ENCODE data around the gene ABI3.

DNA sequence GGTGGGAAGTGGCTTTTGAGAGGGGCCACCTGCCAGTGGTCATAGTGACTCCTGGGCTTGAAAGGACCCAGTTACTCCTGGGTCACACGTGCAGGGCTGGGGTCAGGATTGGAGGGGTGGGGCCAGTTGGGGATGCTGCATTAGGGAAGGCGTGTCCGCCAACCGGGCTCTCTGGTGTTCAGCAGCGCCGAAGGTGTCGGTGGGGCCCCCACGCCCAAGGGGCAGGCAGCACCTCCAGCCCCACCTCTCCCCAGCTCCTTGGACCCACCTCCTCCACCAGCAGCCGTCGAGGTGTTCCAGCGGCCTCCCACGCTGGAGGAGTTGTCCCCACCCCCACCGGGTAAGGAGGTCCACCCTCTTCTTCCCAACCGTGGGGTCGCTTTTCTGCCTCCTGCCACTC lies 9.5 kb downstream of the ABI3 start:
- TF ChIP-seq, protein P1, sequence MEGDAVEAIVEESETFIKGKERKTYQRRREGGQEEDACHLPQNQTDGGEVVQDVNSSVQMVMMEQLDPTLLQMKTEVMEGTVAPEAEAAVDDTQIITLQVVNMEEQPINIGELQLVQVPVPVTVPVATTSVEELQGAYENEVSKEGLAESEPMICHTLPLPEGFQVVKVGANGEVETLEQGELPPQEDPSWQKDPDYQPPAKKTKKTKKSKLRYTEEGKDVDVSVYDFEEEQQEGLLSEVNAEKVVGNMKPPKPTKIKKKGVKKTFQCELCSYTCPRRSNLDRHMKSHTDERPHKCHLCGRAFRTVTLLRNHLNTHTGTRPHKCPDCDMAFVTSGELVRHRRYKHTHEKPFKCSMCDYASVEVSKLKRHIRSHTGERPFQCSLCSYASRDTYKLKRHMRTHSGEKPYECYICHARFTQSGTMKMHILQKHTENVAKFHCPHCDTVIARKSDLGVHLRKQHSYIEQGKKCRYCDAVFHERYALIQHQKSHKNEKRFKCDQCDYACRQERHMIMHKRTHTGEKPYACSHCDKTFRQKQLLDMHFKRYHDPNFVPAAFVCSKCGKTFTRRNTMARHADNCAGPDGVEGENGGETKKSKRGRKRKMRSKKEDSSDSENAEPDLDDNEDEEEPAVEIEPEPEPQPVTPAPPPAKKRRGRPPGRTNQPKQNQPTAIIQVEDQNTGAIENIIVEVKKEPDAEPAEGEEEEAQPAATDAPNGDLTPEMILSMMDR (IDR thresholded peaks at IDR 0.05) = no peak
- TF ChIP-seq EZH2 (IDR thresholded peaks at IDR 0.05; ENCODE audit: borderline replicate concordance, insufficient read depth, low read depth, low read length, poor library complexity, severe bottlenecking) = no peak
